ENCODE measurements around the gene JAK1.

JAK1 gene

GRCh38 chr1:64979358-64979757 is 13.0 kb upstream of the JAK1 start (continued):
- TF ChIP-seq, protein P1, sequence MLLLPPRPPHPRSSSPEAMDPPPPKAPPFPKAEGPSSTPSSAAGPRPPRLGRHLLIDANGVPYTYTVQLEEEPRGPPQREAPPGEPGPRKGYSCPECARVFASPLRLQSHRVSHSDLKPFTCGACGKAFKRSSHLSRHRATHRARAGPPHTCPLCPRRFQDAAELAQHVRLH (tag by site-specific recombination; IDR thresholded peaks at IDR 0.05): no peak
- no peak for TF ChIP-seq ZNF501 (tag by site-specific recombination; IDR thresholded peaks at IDR 0.05)

GRCh38 chr1:64976361-64976760 is 10.0 kb upstream of the JAK1 start:
- no peak for TF ChIP-seq ZNF621 (tag by site-specific recombination; IDR thresholded peaks at IDR 0.05)
- no peak for TF ChIP-seq EGR2 (tag by site-specific recombination; IDR thresholded peaks at IDR 0.05; ENCODE audit: low read depth)
- TF ChIP-seq, protein P1 (tag by site-specific recombination; IDR thresholded peaks at IDR 0.05): no peak
- no peak for TF ChIP-seq ZNF660 (tag by site-specific recombination; IDR thresholded peaks at IDR 0.05)
- TF ChIP-seq ZBTB20 (tag by site-specific recombination; IDR thresholded peaks at IDR 0.05): no peak
- no peak overlapping the region for H3K4me3 ChIP-seq (ENCODE audit: low read depth, low read length)
- ChIA-PET POLR2A (interaction anchor here (1.5 kb wide), 1 partner anchor 11 kb away, joined by 4 read pairs; no protein-coding TSS in a partner anchor), CTCF (no interaction called here)
- no peaks in the 10 kb centered on the region for H3K4me1 ChIP-seq (ENCODE audit: control insufficient read depth, insufficient read depth, low read length)
- no peaks in the 10 kb centered on the region for H3K9me3 ChIP-seq (ENCODE audit: control insufficient read depth, insufficient read depth, low read depth, low read length)
- H3K36me3 ChIP-seq (ENCODE audit: control insufficient read depth in 2 of 2, insufficient read depth in 1 of 2, low read length in 2 of 2): no peaks in the 10 kb centered on the region
- H3K27ac ChIP-seq (ENCODE audit: extremely low read depth, low read depth, low read length): no peak overlapping the region

GRCh38 chr1:64975740-64976139 is 9.4 kb upstream of the JAK1 start:
- H3K4me3 ChIP-seq (ENCODE audit: low read depth, low read length): no peak overlapping the region
- TF ChIP-seq REST (tag by site-specific recombination; IDR thresholded peaks at IDR 0.05): no peak
- TF ChIP-seq ZNF707 (tag by site-specific recombination; IDR thresholded peaks at IDR 0.05): no peak
- TF ChIP-seq ZNF311 (tag by site-specific recombination; IDR thresholded peaks at IDR 0.05; ENCODE audit: borderline replicate concordance): no peak
- no peak for TF ChIP-seq ZBTB1 (tag by site-specific recombination; IDR thresholded peaks at IDR 0.05)
- TF ChIP-seq, protein P2, sequence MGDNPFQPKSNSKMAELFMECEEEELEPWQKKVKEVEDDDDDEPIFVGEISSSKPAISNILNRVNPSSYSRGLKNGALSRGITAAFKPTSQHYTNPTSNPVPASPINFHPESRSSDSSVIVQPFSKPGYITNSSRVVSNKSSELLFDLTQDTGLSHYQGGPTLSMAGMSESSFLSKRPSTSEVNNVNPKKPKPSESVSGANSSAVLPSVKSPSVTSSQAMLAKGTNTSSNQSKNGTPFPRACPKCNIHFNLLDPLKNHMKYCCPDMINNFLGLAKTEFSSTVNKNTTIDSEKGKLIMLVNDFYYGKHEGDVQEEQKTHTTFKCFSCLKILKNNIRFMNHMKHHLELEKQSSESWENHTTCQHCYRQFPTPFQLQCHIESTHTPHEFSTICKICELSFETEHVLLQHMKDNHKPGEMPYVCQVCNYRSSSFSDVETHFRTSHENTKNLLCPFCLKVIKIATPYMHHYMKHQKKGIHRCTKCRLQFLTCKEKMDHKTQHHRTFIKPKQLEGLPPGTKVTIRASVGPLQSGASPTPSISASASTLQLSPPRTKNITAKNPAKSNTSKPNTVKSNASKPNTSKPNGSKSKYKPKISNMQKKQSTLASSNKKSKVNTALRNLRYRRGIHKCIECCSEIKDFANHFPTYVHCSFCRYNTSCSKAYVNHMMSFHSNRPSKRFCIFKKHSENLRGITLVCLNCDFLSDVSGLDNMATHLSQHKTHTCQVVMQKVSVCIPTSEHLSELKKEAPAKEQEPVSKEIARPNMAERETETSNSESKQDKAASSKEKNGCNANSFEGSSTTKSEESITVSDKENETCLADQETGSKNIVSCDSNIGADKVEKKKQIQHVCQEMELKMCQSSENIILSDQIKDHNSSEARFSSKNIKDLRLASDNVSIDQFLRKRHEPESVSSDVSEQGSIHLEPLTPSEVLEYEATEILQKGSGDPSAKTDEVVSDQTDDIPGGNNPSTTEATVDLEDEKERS (tag by site-specific recombination; IDR thresholded peaks at IDR 0.05): no peak
- no peak for TF ChIP-seq ZNF324 (tag by site-specific recombination; IDR thresholded peaks at IDR 0.05)
- no peak for TF ChIP-seq ZNF521 (tag by site-specific recombination; IDR thresholded peaks at IDR 0.05)
- TF ChIP-seq ZNF692 (tag by site-specific recombination; IDR thresholded peaks at IDR 0.05): no peak
- TF ChIP-seq ZNF354C (tag by site-specific recombination; IDR thresholded peaks at IDR 0.05; ENCODE audit: borderline replicate concordance, low read depth): no peak
- TF ChIP-seq ZNF514 (tag by site-specific recombination; IDR thresholded peaks at IDR 0.05): no peak
- no peak for TF ChIP-seq ZFHX2 (tag by site-specific recombination; conservative IDR thresholded peaks at IDR 0.05)
- no peak for TF ChIP-seq ZNF416 (tag by site-specific recombination; IDR thresholded peaks at IDR 0.05)
- TF ChIP-seq ZNF654 (tag by site-specific recombination; IDR thresholded peaks at IDR 0.05; ENCODE audit: low read depth): no peak
- no peak for TF ChIP-seq PRDM1 (tag by site-specific recombination; IDR thresholded peaks at IDR 0.05)
- no peak for TF ChIP-seq ZNF132 (tag by site-specific recombination; IDR thresholded peaks at IDR 0.05; ENCODE audit: borderline replicate concordance)
- no peak for TF ChIP-seq FEZF1 (tag by site-specific recombination; IDR thresholded peaks at IDR 0.05)
- no peaks in the 10 kb centered on the region for H3K36me3 ChIP-seq (ENCODE audit: control insufficient read depth in 2 of 2, insufficient read depth in 1 of 2, low read length in 2 of 2)
- CTCF ChIA-PET: no interaction called here
- H3K4me1 ChIP-seq (ENCODE audit: control insufficient read depth, insufficient read depth, low read length): no peaks in the 10 kb centered on the region
- H3K27ac ChIP-seq (ENCODE audit: extremely low read depth, low read depth, low read length): no peak overlapping the region
- no peaks in the 10 kb centered on the region for H3K9me3 ChIP-seq (ENCODE audit: control insufficient read depth, insufficient read depth, low read depth, low read length)
- POLR2A ChIA-PET: interaction anchor here (1.5 kb wide), 1 partner anchor 10 kb away, joined by 4 read pairs; no protein-coding TSS in a partner anchor

Data from HEK293 (cell line).